Nephron (organoid): ENCODE data around the gene GRIK4.

Experiments used
- H3K27ac Mint-ChIP-seq, 3 experiments: 2 replicates each; pipeline ENCODE4 v1.8.0; 2020; ENCODE audit warnings: mixed read lengths in 3 of 3, mild to moderate bottlenecking in 2 of 3, moderate library complexity in 1 of 3
- H3K27me3 Mint-ChIP-seq: 2 replicates; pipeline ENCODE4 v1.8.0; 2021; ENCODE audit warnings: low read depth, mild to moderate bottlenecking, moderate library complexity, mixed read lengths
- H3K36me3 Mint-ChIP-seq: 2 replicates; pipeline ENCODE4 v1.8.0; 2020; ENCODE audit warnings: low read depth, mixed read lengths
- H3K4me1 Mint-ChIP-seq: 2 replicates; pipeline ENCODE4 v1.8.0; 2020; ENCODE audit warnings: mixed read lengths
- H3K4me3 Mint-ChIP-seq, 3 experiments: 2 replicates each; pipeline ENCODE4 v1.8.0; 2020; ENCODE audit warnings: mild to moderate bottlenecking in 3 of 3, mixed read lengths in 3 of 3, moderate library complexity in 2 of 3
- H3K9me3 Mint-ChIP-seq: 2 replicates; pipeline ENCODE4 v1.8.0; 2020; ENCODE audit warnings: mixed read lengths
- CTCF ChIP-seq, 3 experiments: fragments of 200-600 bp; sonication (generic); IDR thresholded peaks; one replicate each; pipeline ENCODE4 v1.5.0; 2021; ENCODE audit warnings: antibody characterized with exemption in 3 of 3; ENCODE audit not compliant: unreplicated experiment in 3 of 3

GRIK4 gene

GRCh38 chr11:120883404-120884080 lies 372.0 kb downstream of the GRIK4 start:
- TF ChIP-seq CTCF (IDR thresholded peaks at IDR 0.05; ENCODE audit: unreplicated experiment in 3 of 3): no peak
- Mint-ChIP-seq H3K4me1 (peaks cover 35% of the 10 kb centered on the region), H3K27ac (peak overlapping the region in 1 of 3 experiments; percentile 7), H3K27me3 (peaks cover 15% of the 10 kb centered on the region), H3K36me3 (no peaks in the 10 kb centered on the region), H3K4me3 (no peak overlapping the region), H3K9me3 (peaks cover 2% of the 10 kb centered on the region)

GRCh38 chr11:120884154-120885020 lies 372.8 kb downstream of the GRIK4 start:
- Mint-ChIP-seq H3K4me3 (no peak overlapping the region), H3K4me1 (peaks cover 35% of the 10 kb centered on the region), H3K9me3 (peaks cover 2% of the 10 kb centered on the region), H3K27ac (no peak overlapping the region), H3K36me3 (no peaks in the 10 kb centered on the region), H3K27me3 (peaks cover 15% of the 10 kb centered on the region)
- TF ChIP-seq CTCF (IDR thresholded peaks at IDR 0.05; ENCODE audit: unreplicated experiment in 3 of 3): no peak

GRCh38 chr11:120890609-120891320 lies 379.2 kb downstream of the GRIK4 start:
- no peaks in the 10 kb centered on the region for H3K36me3 Mint-ChIP-seq
- H3K4me3 Mint-ChIP-seq: no peak overlapping the region
- no peaks in the 10 kb centered on the region for H3K9me3 Mint-ChIP-seq
- no peak overlapping the region for H3K27ac Mint-ChIP-seq
- no peak for TF ChIP-seq CTCF (IDR thresholded peaks at IDR 0.05; ENCODE audit: unreplicated experiment in 3 of 3)
- H3K4me1 Mint-ChIP-seq: peaks cover 6% of the 10 kb centered on the region
- peaks cover 13% of the 10 kb centered on the region for H3K27me3 Mint-ChIP-seq

GRCh38 chr11:120893440-120894201 lies 382.1 kb downstream of the GRIK4 start:
- Mint-ChIP-seq H3K27me3 (peaks cover 9% of the 10 kb centered on the region), H3K4me1 (peaks cover 6% of the 10 kb centered on the region), H3K4me3 (no peak overlapping the region), H3K36me3 (no peaks in the 10 kb centered on the region), H3K9me3 (no peaks in the 10 kb centered on the region), H3K27ac (no peak overlapping the region)
- no peak for TF ChIP-seq CTCF (IDR thresholded peaks at IDR 0.05; ENCODE audit: unreplicated experiment in 3 of 3)

GRCh38 chr11:120894202-120894985 lies 382.8 kb downstream of the GRIK4 start:
- Mint-ChIP-seq H3K27me3 (peaks cover 9% of the 10 kb centered on the region), H3K4me1 (peaks cover 6% of the 10 kb centered on the region), H3K27ac (no peak overlapping the region), H3K4me3 (no peak overlapping the region), H3K9me3 (no peaks in the 10 kb centered on the region), H3K36me3 (no peaks in the 10 kb centered on the region)
- TF ChIP-seq CTCF (IDR thresholded peaks at IDR 0.05; ENCODE audit: unreplicated experiment in 3 of 3): no peak
